A549 (cell line): ENCODE data around the gene GPR155. TPM values are rescaled to one million over a fixed set of nuclear protein-coding genes. Genes with fewer than 3 reads are reported as not detected.

Experiments used
- ATAC-seq, 2 experiments: fragments of 200-7000 bp in 1 of 2; fragments of >200 bp in 1 of 2; cut with Nextera tagmentation in 1 of 2; cut with Tn5 transposase in 1 of 2; 3 replicates each; pipeline versions ENCODE4 v1.8.0 to v1.9.1; 2018 to 2020; ENCODE audit warnings: mild to moderate bottlenecking in 1 of 2, moderate library complexity in 1 of 2
- CTCF ChIA-PET: fragments of 300-600 bp; sonication (Branson Sonifier 250); formaldehyde crosslinking; extraction: SDS; loops from one replicate; lab custom pipeline; 2021; ENCODE audit warnings: antibody characterized with exemption, inconsistent platforms; lab: Yijun Ruan, JAX
- POLR2A ChIA-PET: fragments of 350-600 bp; formaldehyde crosslinking; extraction: SDS; loops from one replicate; lab custom pipeline; 2021; ENCODE audit warnings: antibody characterized with exemption, inconsistent platforms; lab: Yijun Ruan, JAX
- DNase-seq, 2 experiments: peaks; one replicate each; pipeline versions ENCODE4 v3.0.0 to v3.0.0-alpha.2; 2011 to 2016; ENCODE audit warnings: low read depth in 1 of 2, low spot score in 1 of 2
- FAIRE-seq: peaks from 2 replicates; lab custom pipeline; 2011; peaks lifted over from hg19 to GRCh38; lab: Jason Lieb, UNC
- H3K27ac ChIP-seq, 2 experiments: fragments of >200 bp; sonication (Bioruptor Twin); formaldehyde crosslinking; 3 replicates each; pipeline ENCODE4 v1.5.1; 2016 to 2017
- H3K4me1 ChIP-seq: fragments of >200 bp; sonication (Bioruptor Twin); formaldehyde crosslinking; 3 replicates; pipeline ENCODE4 v1.6.1; 2016
- H3K4me2 ChIP-seq: fragments of >200 bp; sonication (Bioruptor Twin); formaldehyde crosslinking; 3 replicates; pipeline ENCODE4 v1.6.1; 2016
- H3K4me3 ChIP-seq: fragments of >200 bp; sonication (Bioruptor Twin); formaldehyde crosslinking; 3 replicates; pipeline ENCODE4 v1.5.1; 2016
- H3K9me3 ChIP-seq: fragments of >200 bp; sonication (Bioruptor Twin); formaldehyde crosslinking; 3 replicates; pipeline ENCODE4 v1.6.1; 2016
- CEBPB ChIP-seq, 2 experiments: fragments of >200 bp in 1 of 2; sonication (Bioruptor Twin) in 1 of 2; formaldehyde crosslinking in 1 of 2; IDR thresholded peaks; 2 replicates each; pipeline ENCODE4 v1.6.1; 2012 to 2016
- EHF ChIP-seq: fragments of 250-450 bp; sonication (Bioruptor Pico); IDR thresholded peaks from 2 replicates; pipeline ENCODE4 v1.5.0; 2020; ENCODE audit warnings: mild to moderate bottlenecking
- EHMT2 ChIP-seq: fragments of 200-600 bp; sonication (generic); IDR thresholded peaks from 2 replicates; pipeline ENCODE4 v1.6.1; 2016; ENCODE audit warnings: antibody characterized with exemption, low read depth, mild to moderate bottlenecking, moderate library complexity
- EP300 ChIP-seq, 2 experiments: fragments of >200 bp; sonication (Bioruptor Twin); formaldehyde crosslinking; IDR thresholded peaks; 2 replicates in 1 of 2; 3 replicates in 1 of 2; pipeline ENCODE4 v1.6.1; 2016 to 2017
- ESRRA ChIP-seq: fragments of 150-350 bp; IDR thresholded peaks from 2 replicates; pipeline ENCODE4 v1.6.1; 2014; ENCODE audit warnings: mild to moderate bottlenecking, low read length, borderline replicate concordance
- FOSB ChIP-seq: fragments of 250-450 bp; sonication (Bioruptor Pico); IDR thresholded peaks from 2 replicates; pipeline ENCODE4 v1.5.0; 2020; ENCODE audit warnings: mild to moderate bottlenecking, moderate library complexity
- FOSL2 ChIP-seq, 2 experiments: fragments of 450-650 bp in 1 of 2; fragments of >200 bp in 1 of 2; sonication (Bioruptor Twin) in 1 of 2; formaldehyde crosslinking; IDR thresholded peaks; 2 replicates each; pipeline versions ENCODE4 v1.5.0 to v1.6.1; 2016 to 2020; ENCODE audit warnings: mild to moderate bottlenecking in 1 of 2, moderate library complexity in 1 of 2
- HEYL ChIP-seq: fragments of 250-450 bp; sonication (Bioruptor Pico); IDR thresholded peaks from 2 replicates; pipeline ENCODE4 v1.8.0; 2021; ENCODE audit warnings: mild to moderate bottlenecking, moderate library complexity
- HOXB5 ChIP-seq: fragments of 250-450 bp; sonication (Bioruptor Pico); IDR thresholded peaks from 2 replicates; pipeline ENCODE4 v1.5.0; 2020; ENCODE audit warnings: mild to moderate bottlenecking, moderate library complexity
- MAZ ChIP-seq: fragments of 150-350 bp; IDR thresholded peaks from 2 replicates; pipeline ENCODE4 v1.6.1; 2014; ENCODE audit warnings: antibody characterized with exemption, low read depth, low read length, borderline replicate concordance
- NPAS2 ChIP-seq: fragments of 250-450 bp; sonication (Bioruptor Pico); IDR thresholded peaks from 2 replicates; pipeline ENCODE4 v1.8.0; 2022; ENCODE audit warnings: mild to moderate bottlenecking, moderate library complexity, borderline replicate concordance
- NR3C1 ChIP-seq: fragments of >200 bp; sonication (Bioruptor Twin); formaldehyde crosslinking; IDR thresholded peaks from 3 replicates; pipeline ENCODE4 v1.6.1; 2017
- PHF8 ChIP-seq: fragments of 200-600 bp; sonication (generic); IDR thresholded peaks from 2 replicates; pipeline ENCODE4 v1.6.1; 2016; ENCODE audit warnings: low read depth, mild to moderate bottlenecking, antibody characterized with exemption, moderate library complexity, borderline replicate concordance
- RAD21 ChIP-seq, 2 experiments: fragments of >200 bp in 1 of 2; sonication (Bioruptor Twin) in 1 of 2; formaldehyde crosslinking in 1 of 2; IDR thresholded peaks in 1 of 2; conservative IDR thresholded peaks in 1 of 2; 2 replicates in 1 of 2; 3 replicates in 1 of 2; pipeline ENCODE4 v1.6.1; 2012 to 2018; ENCODE audit warnings: inconsistent platforms in 1 of 2
- SREBF2 ChIP-seq: fragments of 450-650 bp; IDR thresholded peaks from 2 replicates; pipeline ENCODE4 v1.6.1; 2014; ENCODE audit warnings: mild to moderate bottlenecking, moderate library complexity
- ZNF302 ChIP-seq: fragments of 250-450 bp; sonication (Bioruptor Pico); IDR thresholded peaks from 2 replicates; pipeline ENCODE4 v1.9.0; 2021; ENCODE audit warnings: inconsistent platforms, mild to moderate bottlenecking, moderate library complexity
- ZSCAN20 ChIP-seq: fragments of 250-450 bp; sonication (Bioruptor Pico); IDR thresholded peaks from 2 replicates; pipeline ENCODE4 v1.8.0; 2022; ENCODE audit warnings: mild to moderate bottlenecking, moderate library complexity
- WGBS: methylation state at CpG from one replicate; pipeline ENCODE4 v1.1.6; 2017; ENCODE audit errors: missing lambda C conversion rate; 5-methylcytosine and 5-hydroxymethylcytosine counted together
- polyA plus RNA-seq, 4 experiments: library from polyadenylated mRNA; depleted of rRNA in 3 of 4; stranded (reverse); fragments of >200 nt; fragmentation: RNase III in 1 of 4; extraction: RNeasy Plus Mini Kit Qiagen cat#74134 plus additional on column Dnase treatment in 1 of 4; gene quantifications; 2 replicates in 3 of 4; 3 replicates in 1 of 4; pipeline ENCODE4 v1.2.3, GENCODE V29; 2011 to 2017
- TF ChIP-seq, protein P1 (sequence below): IDR thresholded peaks from 2 replicates; pipeline ENCODE4 v1.6.1; 2012; ENCODE audit warnings: low read depth, borderline replicate concordance
- TF ChIP-seq, protein P2 (sequence below): fragments of 450-650 bp; IDR thresholded peaks from 2 replicates; pipeline ENCODE4 v1.6.1; 2014; ENCODE audit warnings: antibody characterized with exemption
- TF ChIP-seq, protein P3 (sequence below): fragments of 250-450 bp; sonication (Bioruptor Pico); IDR thresholded peaks from 2 replicates; pipeline ENCODE4 v1.5.0; 2021; ENCODE audit warnings: mild to moderate bottlenecking, moderate library complexity, borderline replicate concordance
- TF ChIP-seq, protein P4 (sequence below): fragments of >200 bp; sonication (Bioruptor Twin); formaldehyde crosslinking; IDR thresholded peaks from 2 replicates; pipeline ENCODE4 v1.6.1; 2016
- TF ChIP-seq, protein P5 (sequence below): IDR thresholded peaks from 2 replicates; pipeline ENCODE4 v1.6.1; 2012

Gene GPR155
- polyA plus RNA-seq, 2 of the 4 experiments (the other 2 are of a cell fraction): 0.49 to 1.7 TPM

DNA sequence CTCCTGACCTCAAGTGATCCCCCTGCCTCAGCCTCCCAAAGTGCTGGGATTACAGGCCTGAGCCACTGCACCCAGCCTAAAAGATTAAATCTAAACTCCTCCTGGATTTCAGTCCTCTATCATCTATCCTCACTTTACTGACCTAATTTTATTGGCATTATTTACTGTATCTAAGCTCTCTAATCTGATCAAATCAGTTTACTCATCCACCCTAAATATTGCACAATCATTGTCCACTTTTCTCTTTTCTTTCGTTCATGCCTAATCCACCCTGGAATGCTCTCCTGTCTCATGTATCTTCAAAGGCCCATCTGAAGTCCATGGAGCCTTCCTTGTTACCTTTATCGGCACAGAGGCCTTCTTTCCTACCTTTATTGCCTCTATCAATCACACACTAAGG, 31.6 kb upstream of the GPR155 start:
- WGBS: 63% methylated on average over 2 of the region's 2 CpGs
- no peak overlapping the region for H3K4me3 ChIP-seq
- H3K9me3 ChIP-seq: no peaks in the 10 kb centered on the region
- ATAC-seq (no peak), DNase-seq (no peak), FAIRE-seq (no peak)
- H3K4me1 ChIP-seq: no peaks in the 10 kb centered on the region
- ChIA-PET POLR2A (no interaction called here), CTCF (interaction anchor here (2.0 kb wide), 1 partner anchor 55 kb away, joined by 10 read pairs; no protein-coding TSS in a partner anchor)
- H3K4me2 ChIP-seq: no peak overlapping the region
- H3K27ac ChIP-seq: no peak overlapping the region
- TF ChIP-seq HEYL: no peak
- TF ChIP-seq CEBPB (IDR thresholded peaks at IDR 0.05): peak in 1 of 2 experiments; percentile 42; a peak in 1 of 4 replicates
- TF ChIP-seq FOSB: no peak

DNA sequence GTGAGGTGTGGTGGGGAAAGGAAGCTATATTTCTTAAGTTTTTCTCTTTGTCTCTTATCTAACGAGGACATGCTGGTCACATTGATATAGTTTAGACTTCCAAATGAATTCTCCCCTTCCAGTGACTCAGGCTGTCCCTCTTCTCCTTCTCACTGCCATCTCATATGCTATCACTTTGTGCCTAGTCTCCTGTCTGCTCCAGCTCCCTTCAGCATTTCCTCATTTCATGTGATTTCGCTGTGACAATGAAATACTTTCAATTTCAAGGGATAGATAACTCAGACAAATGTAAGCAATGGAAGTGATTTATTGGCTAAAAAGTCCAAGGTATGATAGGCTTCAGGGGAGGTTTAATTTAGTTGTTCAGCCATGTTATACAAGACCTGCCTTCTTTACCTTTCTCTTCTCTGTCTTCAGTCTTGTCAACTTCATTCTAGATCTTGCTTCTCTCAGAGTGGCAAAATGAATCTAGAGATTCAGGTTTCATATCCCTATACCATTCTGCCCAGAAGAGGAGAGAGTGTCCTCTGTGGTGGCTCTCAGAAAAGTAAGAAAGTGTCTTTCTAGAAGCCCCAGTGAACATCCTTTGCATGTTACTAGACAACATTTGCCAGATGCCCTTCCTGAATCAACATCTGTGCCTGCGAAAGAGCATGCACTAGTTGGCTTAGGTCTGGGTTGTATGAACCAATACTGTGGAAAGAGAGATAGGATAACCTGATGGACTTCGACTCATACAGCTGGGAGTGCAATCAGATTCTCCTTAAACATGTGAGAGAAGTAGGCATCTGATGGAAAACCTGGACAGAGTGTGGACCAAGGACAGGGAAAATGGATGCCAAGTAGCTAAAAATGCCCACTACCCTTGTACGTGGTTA, 29.9 kb upstream of the GPR155 start:
- 43% methylated on average over 5 of the region's 5 CpGs for WGBS
- FAIRE-seq (no peak), ATAC-seq (no peak), DNase-seq (no peak)
- no peaks in the 10 kb centered on the region for H3K4me1 ChIP-seq
- H3K4me2 ChIP-seq: no peak overlapping the region
- H3K4me3 ChIP-seq: no peak overlapping the region
- CTCF ChIA-PET: interaction anchor here (1.0 to 2.0 kb wide), 3 partner anchors 10 to 54 kb away, joined by 3 to 10 read pairs (median 4); no protein-coding TSS in a partner anchor
- no peak for TF ChIP-seq NPAS2 (CRISPR knock-in tag)
- TF ChIP-seq, protein P1, sequence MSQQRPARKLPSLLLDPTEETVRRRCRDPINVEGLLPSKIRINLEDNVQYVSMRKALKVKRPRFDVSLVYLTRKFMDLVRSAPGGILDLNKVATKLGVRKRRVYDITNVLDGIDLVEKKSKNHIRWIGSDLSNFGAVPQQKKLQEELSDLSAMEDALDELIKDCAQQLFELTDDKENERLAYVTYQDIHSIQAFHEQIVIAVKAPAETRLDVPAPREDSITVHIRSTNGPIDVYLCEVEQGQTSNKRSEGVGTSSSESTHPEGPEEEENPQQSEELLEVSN: no peak
- TF ChIP-seq, protein P2, sequence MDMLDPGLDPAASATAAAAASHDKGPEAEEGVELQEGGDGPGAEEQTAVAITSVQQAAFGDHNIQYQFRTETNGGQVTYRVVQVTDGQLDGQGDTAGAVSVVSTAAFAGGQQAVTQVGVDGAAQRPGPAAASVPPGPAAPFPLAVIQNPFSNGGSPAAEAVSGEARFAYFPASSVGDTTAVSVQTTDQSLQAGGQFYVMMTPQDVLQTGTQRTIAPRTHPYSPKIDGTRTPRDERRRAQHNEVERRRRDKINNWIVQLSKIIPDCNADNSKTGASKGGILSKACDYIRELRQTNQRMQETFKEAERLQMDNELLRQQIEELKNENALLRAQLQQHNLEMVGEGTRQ: no peak
- peaks cover 8% of the 10 kb centered on the region for H3K9me3 ChIP-seq
- H3K27ac ChIP-seq: no peak overlapping the region
- POLR2A ChIA-PET: no interaction called here

DNA sequence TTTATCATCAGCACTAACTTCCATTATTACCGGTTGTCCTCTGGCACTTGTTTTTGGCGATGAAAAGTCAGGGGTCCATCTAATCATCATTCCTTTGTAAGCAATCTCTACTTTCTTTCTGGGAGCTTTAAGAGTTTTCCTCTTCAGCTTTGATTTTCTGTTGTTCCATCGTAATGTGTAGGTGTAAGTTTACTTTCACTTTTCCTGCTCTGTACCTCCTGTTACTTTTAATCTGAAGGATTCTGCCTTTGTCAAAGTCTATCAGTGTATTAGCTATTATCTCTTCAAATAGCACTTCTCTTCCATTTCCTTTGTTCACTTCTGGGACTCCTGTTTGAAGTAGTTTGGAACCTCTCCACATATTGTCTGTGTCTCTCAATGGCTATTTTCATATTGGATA, 25.5 kb upstream of the GPR155 start:
- Histone ChIP-seq H3K4me2 (no peak overlapping the region), H3K27ac (no peak overlapping the region), H3K4me3 (no peak overlapping the region), H3K9me3 (peaks cover 33% of the 10 kb centered on the region), H3K4me1 (no peaks in the 10 kb centered on the region)
- 62% methylated on average over 3 of the region's 3 CpGs for WGBS
- ChIA-PET POLR2A (no interaction called here), CTCF (interaction anchor here (0.6 kb wide), 1 partner anchor 354 kb away, joined by 3 read pairs; no protein-coding TSS in a partner anchor)
- DNase-seq (no peak), FAIRE-seq (no peak), ATAC-seq (no peak)
- TF ChIP-seq EP300 (IDR thresholded peaks at IDR 0.05): no peak
- TF ChIP-seq, protein P2: no peak
- TF ChIP-seq PHF8: no peak
- no peak for TF ChIP-seq HOXB5
- TF ChIP-seq ESRRA: no peak
- TF ChIP-seq MAZ: no peak
- TF ChIP-seq ZSCAN20: no peak
- TF ChIP-seq ZNF302 (CRISPR knock-in tag): no peak
- TF ChIP-seq HEYL: no peak
- TF ChIP-seq, protein P3, sequence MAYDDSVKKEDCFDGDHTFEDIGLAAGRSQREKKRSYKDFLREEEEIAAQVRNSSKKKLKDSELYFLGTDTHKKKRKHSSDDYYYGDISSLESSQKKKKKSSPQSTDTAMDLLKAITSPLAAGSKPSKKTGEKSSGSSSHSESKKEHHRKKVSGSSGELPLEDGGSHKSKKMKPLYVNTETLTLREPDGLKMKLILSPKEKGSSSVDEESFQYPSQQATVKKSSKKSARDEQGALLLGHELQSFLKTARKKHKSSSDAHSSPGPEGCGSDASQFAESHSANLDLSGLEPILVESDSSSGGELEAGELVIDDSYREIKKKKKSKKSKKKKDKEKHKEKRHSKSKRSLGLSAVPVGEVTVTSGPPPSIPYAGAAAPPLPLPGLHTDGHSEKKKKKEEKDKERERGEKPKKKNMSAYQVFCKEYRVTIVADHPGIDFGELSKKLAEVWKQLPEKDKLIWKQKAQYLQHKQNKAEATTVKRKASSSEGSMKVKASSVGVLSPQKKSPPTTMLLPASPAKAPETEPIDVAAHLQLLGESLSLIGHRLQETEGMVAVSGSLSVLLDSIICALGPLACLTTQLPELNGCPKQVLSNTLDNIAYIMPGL (CRISPR knock-in tag): no peak
- TF ChIP-seq EHMT2: no peak
- TF ChIP-seq, protein P4, sequence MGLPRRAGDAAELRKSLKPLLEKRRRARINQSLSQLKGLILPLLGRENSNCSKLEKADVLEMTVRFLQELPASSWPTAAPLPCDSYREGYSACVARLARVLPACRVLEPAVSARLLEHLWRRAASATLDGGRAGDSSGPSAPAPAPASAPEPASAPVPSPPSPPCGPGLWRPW: no peak
- no peak for TF ChIP-seq FOSL2 (IDR thresholded peaks at IDR 0.05)
- TF ChIP-seq FOSL2 (CRISPR knock-in tag; IDR thresholded peaks at IDR 0.05): no peak
- no peak for TF ChIP-seq NPAS2 (CRISPR knock-in tag)
- no peak for TF ChIP-seq NR3C1
- TF ChIP-seq SREBF2: no peak
- TF ChIP-seq, protein P5, sequence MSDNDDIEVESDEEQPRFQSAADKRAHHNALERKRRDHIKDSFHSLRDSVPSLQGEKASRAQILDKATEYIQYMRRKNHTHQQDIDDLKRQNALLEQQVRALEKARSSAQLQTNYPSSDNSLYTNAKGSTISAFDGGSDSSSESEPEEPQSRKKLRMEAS: no peak
- no peak for TF ChIP-seq EHF (CRISPR knock-in tag)
- TF ChIP-seq RAD21 (conservative IDR thresholded peaks at IDR 0.05 in 1 of 2, IDR thresholded peaks at IDR 0.05 in 1 of 2): no peak
